ENCODE results near the gene IFNGR2.

GRCh38 chr21:33378081-33378480 is 25.1 kb upstream of the IFNGR2 start:
- no peak for TF ChIP-seq CTCF (IDR thresholded peaks at IDR 0.05)
- TF ChIP-seq EP300 (IDR thresholded peaks at IDR 0.05; ENCODE audit: borderline replicate concordance in 1 of 2, low read depth in 1 of 2, low read length in 1 of 2), result no peak
- no peak for TF ChIP-seq USF1 (IDR thresholded peaks at IDR 0.05; ENCODE audit: borderline replicate concordance, low read depth)
- no peak for TF ChIP-seq TCF12 (IDR thresholded peaks at IDR 0.05)
